HG03175 (cell line): ENCODE measurements around the gene CD99L2.

Experiments
- ATAC-seq: cut with Tn5 transposase; IDR thresholded peaks from one replicate; pipeline ENCODE4 v1.9.1; 2021; ENCODE audit warnings: mild to moderate bottlenecking, moderate library complexity; ENCODE audit not compliant: unreplicated experiment

The CD99L2 gene

DNA sequence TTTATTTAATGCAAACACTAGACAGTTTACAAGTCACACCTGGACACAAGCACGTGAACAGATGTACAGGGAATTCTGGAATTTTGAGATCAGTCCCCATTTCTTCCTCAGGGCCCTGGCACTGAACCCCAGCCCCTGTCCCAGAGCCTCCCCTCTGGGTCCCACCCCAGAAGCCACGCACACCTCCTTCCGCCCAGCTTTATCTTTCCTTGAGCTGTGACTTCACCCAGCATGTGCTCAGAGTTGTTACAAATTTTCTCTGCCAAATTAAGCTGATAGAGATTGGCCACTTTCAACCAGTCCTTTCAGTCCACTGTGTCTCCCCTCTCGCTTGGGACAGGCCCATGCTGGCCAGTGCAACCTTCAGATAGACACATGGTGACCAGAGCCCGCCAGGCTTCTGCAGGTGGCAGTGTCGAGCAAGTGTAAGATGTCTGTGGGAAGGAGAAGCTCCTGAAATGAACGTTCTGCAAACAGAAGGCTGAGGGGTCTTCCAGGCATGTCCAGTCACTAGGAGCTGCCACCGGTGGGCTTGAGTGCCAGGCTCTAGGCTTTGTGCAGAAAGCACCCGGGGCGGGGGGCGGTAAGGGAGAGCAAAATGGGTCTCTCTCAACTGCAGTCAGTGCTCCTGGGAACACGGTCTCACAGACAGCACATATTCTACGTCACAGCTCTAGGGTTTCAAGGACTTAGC is 132.0 kb downstream of the CD99L2 start:
- ATAC-seq: no peak

DNA sequence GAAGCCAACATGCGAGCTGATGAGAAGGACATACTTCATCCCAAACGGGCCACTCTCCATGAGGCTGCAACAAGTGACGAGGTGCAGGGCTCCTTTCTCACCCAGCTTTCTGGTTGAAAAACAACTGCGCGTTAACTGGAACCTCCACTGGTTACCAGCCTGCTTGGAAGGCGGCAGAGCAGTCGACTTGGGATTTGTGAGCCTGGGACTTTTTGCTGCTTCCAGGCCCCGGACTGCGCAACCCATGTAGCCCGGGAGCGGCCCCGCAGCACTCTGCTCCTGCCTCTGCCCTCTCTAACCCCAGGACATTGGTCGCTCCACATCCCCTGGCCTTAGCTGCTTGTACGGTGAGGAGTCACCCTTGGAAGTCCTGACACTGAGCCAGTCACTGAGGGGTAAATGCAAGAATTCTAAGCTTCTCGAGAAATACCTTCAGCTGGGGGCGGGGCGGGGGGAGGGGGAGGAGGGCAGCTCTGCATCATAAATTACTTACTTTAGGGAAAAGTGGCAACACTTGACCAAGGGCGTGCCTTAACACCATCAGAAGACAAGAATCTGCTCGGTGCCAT is 132.6 kb downstream of the CD99L2 start:
- no peak for ATAC-seq

DNA sequence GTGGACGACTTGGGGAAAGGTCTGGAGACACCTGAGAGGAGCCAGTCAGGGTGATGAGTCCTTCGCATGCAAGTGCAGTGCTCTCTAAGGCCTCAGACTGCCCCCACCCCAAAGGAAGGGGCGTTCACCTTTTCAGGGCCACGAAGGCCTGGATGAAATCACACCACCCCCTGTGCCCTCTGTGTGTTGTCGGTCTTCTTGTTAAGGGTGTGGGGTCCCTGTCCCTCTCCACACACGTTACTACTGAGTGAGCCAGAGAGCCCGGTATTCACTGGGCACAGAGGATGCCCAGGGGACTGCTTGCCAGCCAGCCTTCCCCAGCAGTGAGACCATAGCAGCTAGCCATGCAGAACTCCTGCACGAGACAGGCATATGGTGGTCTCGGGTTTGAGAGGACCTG is 133.2 kb downstream of the CD99L2 start:
- ATAC-seq: no peak

DNA sequence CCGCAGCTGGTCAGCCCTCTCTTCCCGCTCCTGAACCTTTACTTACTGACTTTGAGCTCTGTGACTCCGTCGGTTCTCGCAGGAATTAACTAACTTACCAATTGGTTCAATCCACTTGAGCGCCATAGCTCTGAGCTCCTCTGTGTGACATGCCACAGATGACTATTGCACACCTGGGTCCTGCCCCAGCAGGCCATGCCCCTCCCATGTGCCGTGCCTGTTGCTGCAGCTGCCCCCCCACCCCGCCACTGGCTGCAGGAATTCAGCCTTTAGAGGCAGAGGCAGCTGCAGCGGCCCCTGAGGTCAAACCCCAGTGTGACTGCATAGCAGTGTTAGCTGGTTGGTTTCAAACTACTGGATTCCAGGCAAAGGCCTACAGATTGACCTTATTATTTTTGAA is 134.7 kb downstream of the CD99L2 start:
- no peak for ATAC-seq

DNA sequence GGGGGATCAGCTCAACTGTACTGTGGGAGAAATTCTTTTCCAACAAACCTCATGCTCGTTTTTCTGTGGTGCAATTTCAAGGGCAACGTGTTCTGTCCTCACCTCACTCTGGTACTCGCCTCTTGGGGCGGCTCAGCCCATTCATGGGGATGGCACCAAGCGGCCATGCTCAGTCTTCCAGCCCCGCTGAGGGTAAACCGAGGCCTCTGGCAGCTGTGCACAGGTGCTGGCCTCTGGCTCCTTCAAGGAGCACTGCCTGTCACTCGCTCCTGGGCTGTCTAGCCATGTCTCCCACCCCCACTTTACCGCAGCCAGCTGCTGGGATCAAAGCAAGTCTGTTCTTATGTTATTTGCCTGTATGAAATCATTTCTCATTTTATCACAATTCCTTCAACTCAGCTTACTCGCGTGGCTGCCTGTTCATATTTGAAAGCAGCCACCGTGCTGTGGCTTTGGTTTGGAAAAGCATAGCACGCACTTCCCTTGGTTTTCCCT is 135.1 kb downstream of the CD99L2 start:
- no peak for ATAC-seq

DNA sequence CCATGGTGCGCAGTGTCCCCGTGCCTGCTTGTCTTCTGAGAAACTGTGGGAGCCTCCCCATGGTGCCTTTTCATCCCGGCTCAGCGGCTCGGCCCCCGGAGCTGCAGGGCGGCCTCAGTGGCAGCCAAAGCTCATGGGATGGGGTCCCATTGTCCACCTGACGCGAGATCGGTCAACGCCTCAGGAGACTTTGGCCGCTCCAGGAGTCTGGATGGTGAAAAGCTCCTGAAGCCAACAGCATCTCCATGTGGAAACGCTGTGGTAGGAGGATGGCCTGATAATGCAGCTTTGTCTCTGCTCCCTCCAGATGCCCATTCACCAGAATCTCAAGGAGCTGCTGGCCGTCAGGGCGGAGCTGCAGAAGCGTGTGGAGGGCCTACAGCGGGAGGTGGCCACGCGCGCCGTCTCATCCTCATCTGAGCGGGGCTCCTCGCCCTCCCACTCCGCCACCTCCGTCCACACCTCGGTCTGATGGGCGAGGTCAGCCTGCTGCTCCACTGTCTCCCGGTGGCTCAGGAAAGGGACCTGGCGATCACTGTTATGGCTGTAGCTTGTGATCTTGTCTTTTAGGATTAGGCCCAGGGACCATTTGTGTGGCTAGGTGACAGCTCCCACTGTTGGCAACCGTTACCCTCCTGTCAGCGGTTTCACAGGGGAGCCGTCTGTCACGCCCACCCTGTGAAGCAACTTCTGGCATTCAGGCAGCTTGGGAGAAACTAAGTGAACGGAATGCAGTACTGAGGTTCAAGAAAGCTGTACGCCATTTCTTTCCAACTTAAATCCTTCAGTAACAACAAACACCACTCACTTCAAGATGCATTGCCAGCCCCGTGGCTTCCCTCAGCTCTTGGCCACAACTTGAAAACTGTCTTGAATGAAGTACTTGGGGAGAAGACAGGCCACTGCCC is 136.0 kb downstream of the CD99L2 start:
- no peak for ATAC-seq

DNA sequence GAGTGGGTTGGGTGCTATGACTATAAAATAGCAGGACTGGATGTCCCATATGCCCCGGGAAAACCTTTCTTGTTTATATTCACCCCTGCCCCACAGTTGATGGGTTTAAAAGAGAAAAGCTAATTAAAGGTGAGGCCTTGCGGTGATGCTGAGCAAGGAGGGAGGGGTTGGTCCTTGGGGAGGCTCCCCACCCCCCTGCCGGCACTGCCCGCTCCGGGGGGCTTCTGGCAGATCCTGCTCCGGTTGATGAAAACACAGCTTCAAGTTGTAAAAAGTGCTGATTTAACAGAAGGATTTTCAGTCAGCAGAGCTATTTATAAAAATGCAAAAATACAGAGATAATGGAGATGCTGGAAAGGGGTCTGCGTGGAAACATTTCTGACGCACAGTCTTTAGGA is 136.7 kb downstream of the CD99L2 start:
- no peak for ATAC-seq

DNA sequence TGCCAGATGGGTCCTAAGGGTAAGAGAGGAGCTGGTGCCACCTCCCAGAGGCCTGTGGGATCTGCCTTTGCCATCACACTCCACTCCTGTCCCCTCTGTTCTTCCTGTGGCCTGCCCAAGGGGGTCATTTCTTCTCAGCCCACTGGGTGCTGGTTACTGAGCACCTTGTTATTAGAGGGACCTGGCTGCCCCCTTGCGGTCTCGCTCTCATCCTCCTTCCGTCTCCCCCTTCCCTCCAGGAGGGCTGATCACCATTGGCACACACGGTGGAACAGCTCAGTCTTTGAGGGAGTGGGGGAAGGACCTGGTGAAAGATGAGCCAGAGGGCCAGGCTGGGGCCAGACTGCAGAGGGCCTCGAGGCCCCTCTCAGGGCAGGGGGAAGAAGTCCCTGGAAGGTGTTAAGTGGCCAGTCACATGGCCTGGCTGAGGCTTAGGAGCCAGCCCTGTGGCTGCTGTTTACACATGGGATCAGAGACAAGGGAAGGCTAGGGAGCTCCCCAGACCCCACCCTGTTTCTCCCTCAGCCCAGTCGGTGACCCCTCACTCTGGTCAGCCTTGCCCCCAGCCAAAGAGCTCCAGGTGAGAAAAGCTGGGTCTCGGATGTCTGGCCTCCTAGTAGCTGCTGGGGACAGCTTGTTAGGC is 137.2 kb downstream of the CD99L2 start:
- no peak for ATAC-seq

DNA sequence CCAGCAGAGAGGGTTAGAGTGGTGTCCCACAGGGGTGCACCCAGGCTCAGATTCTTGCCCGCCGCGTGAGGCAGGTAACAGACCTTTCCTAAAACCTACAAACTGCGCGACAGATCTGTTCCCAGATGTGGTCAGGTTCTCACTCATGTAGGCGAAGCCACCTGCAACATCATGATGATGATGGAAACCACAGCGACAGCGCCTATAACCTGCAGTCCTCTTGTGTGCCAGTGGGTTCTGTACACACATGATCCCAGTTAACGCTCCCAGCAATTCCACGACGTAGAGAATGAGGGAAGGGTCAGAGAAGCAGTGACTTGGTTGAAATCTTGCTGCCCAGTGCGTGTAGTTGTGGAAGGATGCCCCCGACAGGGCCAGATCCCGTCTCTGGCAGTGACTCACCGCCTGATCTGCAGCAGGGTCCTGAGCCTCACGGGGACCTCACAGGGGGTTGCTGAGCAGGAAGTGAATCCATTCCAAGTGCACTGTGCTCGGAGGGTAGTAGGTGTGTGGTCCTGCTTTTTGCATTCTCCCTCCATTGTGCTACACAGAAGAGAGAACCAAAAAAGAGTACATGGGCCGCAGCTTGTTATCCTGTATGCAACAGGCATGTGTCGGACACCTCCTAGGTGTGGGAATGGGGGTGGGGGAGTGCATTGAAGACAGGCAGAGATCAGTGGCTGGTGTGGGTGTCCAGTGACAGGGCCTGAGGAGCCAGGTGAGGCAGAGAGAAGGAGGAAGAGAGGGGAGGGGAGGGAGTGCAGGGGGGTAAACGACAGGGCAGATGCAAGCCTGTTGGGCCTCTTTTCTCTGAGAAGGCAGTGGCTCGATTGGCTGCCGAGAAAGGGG is 138.7 kb downstream of the CD99L2 start:
- no peak for ATAC-seq

DNA sequence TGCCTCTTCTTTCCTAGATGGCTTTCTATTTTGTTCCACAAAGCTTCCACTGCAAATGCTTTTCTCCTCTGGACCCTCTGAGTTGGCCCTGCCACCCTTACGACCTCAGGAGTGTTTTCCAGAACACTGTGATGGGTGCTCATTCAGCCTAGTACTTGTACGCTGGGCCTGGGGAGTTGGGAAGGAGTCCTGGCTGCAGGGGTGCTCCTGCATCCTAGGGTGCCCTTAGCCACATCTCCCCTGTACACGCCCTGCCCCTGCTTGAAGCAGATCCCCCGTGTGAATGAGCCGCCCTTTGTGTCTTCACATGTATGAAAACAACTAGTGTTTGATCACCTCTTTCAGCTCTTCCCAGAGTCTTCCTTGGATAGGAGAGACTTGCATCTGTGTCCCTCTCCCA is 141.1 kb downstream of the CD99L2 start:
- ATAC-seq: no peak

DNA sequence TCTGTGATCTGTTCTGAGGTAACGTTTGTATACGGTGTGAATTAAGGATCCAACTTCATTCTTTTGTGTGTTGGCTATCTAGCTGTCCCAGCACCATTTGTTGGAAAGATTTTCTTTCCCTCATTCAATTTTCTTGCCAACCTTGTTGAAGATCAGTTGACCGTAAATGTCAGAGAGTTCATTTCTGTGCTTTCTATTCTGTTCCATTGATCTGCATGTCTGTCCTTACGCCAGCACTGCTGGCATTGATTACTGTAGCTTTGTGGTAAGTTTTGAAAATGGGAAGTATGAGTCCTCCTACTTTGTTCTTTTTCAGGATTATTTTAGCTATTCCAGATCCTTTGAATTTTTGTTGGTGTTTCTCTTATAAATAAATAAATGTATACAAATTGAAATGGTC is 144.5 kb downstream of the CD99L2 start:
- no peak for ATAC-seq

DNA sequence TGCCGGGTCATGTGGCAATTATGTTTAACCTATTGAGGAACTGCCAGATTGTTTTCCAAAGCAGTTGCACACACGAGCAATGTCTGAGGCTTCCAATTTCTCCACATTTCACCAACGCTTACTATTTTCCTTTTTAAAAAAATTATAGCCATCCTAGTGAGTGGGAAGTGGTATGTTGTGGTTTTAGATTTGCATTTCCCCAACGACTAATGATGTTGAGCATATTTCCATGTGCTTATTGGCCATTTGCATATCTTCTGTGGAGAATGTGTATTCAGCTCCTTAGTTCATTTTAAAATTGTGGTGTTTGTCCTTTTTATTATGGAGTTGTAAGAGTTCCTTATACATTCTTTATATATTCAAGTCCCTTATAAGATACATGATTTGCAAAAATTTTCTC is 145.1 kb downstream of the CD99L2 start:
- ATAC-seq: no peak

DNA sequence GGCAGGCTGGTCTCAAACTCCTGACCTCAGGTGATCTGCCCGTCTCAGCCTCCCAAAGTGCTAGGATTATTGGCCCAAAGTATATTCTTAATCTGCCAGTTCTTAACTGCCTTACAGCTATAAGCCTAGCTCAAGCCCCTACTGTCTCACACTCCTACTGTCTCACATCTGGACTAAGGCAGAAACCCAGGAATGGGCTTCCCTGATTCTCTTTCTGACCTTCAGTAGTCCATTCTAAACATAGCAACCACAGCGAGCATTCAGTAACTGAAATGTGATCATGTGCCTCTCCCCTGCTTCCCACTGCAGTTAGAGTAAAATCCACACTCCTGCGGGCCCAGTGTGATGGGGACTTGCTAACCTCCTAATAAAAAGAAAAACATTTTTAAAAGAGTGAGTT is 146.3 kb downstream of the CD99L2 start:
- ATAC-seq: no peak

DNA sequence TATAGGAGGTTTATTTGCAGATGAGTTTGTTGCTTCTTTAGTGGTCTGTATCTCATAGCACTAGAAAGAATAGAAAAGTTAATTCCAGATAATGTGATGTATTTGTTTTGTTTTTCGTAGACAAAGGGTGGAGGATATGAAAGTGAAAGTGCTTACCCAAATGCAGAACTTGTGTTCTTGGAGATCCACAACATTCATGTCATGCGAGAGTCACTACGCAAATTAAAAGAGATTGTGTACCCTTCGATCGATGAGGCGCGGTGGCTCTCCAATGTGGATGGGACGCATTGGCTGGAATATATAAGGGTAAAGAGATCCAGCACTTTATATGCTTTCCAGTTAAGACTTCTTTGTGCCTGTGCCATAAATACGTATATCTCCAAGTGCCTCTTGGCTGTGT is 162.0 kb downstream of the CD99L2 start:
- no peak for ATAC-seq

DNA sequence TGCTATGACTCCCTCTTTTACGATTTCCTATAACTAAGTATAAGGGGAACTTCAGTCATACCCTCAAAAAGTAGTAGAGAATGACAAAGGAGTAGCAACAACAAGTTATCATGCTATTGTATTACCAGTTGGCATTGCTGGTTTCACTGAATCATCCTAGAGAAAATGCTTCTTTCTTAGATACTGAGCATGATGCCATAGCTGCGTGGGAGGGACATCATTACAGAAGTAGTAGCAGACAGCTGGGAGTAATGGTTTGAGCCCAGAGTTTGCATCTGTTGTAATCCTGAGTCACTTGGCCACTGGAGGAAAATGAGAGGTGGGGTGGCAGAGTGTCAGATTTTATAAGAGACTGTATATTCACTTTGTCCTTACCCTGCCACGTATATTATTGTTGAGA is 166.7 kb downstream of the CD99L2 start:
- no peak for ATAC-seq

DNA sequence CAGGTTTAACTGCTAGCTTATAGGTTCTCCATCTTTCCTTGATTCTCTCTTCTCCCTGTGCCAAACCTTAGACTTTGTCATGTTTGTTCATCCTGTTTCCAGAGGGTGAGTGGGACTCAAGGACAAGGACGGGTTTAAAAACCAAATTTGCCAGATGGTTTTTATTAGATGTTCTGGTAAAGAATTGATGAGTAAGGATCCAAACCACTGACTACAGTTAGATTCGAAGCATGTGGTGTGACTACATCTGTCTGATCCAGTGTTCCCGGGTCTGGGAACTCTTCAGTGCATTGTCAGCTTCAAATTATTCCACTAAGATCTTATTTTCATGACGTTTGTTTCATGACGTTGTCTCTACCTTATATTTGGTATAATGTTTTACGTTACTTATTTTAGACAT is 167.7 kb downstream of the CD99L2 start:
- no peak for ATAC-seq

DNA sequence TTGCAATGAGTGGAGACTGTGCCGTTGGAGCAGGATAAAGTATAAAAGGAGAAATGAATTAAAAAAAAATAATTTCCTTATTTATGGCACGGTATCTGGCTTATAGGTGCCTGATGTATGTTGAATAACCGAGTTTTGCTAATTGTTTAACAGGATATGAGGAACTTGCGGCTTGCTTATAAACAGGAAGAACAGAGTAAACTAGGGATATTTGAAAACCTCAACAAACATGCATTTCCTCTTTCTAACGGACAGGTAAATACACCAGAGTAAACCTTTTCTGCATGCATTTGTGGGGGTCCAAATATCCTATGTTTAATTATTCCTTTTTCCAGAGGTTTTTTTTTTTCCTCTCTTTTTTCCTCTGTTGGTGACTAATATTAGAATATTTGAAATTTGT is 168.5 kb downstream of the CD99L2 start:
- no peak for ATAC-seq

DNA sequence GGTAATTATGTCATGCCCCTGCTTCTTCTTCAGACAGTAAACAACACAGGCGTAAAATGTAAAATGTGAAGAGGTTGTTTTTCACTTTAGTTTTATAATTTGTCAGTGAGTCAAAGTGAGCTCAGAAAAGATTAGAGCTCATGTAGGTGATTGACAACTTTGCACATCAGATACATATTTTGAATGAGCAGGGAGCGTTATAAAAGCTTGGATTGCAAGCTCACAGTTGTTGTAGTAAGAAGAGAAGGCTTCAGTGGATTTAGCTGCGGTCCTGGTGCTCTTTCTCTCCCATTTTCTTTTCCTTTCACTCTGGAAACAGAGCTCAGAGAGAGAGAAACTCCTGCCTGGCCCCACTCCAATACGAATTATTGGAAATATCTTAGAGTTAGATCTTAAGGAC is 178.8 kb downstream of the CD99L2 start:
- no peak for ATAC-seq
